Epithelial cell of proximal tubule (primary cell): ENCODE results near the gene SLC26A8. TPM values are rescaled to one million over a fixed set of nuclear protein-coding genes. Genes with fewer than 3 reads are reported as not detected.

ENCODE experiments used
- DNase-seq: peaks from one replicate; pipeline ENCODE4 v3.0.0-alpha.2; 2011; ENCODE audit warnings: low read depth
- H3K4me3 ChIP-seq: 2 replicates; pipeline ENCODE4 v1.5.1; 2011; ENCODE audit warnings: low read depth, mild to moderate bottlenecking, low read length
- CTCF ChIP-seq: conservative IDR thresholded peaks from 2 replicates; pipeline ENCODE4 v1.5.1; 2012; ENCODE audit warnings: low read depth, mild to moderate bottlenecking, low read length
- total RNA-seq: library from RNA; depleted of rRNA; stranded (reverse); fragments of >200 nt; gene quantifications from 2 replicates; pipeline ENCODE4 v1.2.3, GENCODE V29; 2015

Gene SLC26A8
- total RNA-seq, 1 donor from 2014 or later, result not detected

DNA sequence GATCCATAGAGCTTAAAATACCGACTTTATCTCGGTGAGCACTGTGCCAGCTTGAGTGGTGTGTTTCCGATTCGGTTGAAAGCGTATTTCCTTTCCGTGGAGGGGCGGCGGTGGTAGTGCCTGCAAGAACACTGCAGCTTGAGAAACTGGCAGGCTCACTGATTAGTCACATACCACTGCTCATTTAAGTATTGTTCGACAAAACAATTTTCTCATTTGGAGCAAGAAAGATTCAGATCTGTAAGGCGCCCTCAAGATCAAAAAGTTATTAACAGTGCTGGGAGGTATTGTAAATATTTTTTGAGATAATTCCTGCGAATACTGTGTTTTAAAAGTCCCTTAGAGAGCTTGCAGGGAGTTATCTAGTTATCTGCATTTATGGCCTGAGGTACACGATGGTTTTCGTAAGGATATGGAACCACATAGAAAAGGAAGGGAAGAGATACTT is 4.5 kb upstream of the SLC26A8 start:
- DNase-seq, result peak; percentile 63
- no peak for TF ChIP-seq CTCF
- H3K4me3 ChIP-seq, result peak overlapping the region; percentile 66

DNA sequence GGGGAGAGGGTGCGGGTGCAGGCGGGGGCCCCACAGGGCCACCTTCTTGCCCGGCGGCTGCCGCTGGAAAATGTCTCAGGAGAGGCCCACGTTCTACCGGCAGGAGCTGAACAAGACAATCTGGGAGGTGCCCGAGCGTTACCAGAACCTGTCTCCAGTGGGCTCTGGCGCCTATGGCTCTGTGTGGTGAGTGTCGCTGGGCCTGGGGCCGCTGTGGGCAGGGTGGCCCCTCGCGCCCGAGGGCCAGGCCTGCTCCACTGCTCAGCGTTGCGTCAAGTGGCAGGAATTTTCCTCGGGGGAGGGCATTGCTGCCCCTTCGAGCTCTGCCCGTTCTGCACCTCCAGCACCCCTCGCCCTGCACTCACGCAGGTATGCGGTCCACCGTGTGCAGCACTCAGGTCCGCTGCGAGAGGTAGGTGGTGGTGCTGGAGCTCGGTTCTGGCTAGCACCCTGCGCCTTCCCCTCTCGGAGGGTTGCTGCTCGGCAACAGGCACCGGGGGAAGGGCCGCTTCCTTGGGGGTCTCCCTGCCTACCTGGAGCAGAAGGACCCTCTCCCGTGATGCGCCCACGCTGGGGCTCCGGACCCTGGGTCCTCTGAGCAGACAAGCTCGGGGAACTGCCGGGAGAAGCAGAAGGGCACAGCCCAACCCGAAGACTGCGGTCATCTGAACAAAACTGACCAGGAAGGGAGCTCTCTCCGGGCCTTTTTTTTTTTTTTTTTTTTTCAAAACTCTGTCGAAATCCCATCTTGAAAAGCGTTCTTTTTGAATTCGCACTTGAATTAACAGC is 3.8 kb upstream of the SLC26A8 start:
- TF ChIP-seq CTCF, result no peak
- no peak for DNase-seq
- H3K4me3 ChIP-seq, result peak overlapping the region; percentile 66

DNA sequence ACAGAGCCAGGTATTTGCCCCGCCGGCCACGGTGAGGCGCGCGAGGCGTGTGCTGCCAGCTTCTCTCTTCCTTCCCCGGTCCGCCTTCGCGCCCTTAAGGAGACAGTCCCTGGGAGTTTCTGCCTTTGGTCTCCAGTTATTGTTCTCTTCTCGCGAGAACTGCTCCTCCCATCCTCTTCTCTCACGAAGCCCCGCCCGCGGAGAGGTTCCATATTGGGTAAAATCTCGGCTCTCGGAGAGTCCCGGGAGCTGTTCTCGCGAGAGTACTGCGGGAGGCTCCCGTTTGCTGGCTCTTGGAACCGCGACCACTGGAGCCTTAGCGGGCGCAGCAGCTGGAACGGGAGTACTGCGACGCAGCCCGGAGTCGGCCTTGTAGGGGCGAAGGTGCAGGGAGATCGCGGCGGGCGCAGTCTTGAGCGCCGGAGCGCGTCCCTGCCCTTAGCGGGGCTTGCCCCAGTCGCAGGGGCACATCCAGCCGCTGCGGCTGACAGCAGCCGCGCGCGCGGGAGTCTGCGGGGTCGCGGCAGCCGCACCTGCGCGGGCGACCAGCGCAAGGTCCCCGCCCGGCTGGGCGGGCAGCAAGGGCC is 3.2 kb upstream of the SLC26A8 start, which contains the start of gene MAPK14:
MAPK14 (plus strand) TSS at position 308 of the 587 bp plus-strand sequence. CDS start 350 bp downstream, outside the sequence.
- H3K4me3 ChIP-seq, result peak within 1 kb of the TSS; percentile 66
- peak; percentile 98 for DNase-seq
- peak; percentile 89 for TF ChIP-seq CTCF

GRCh38 chr6:36025932-36026327 is 1.5 kb upstream of the SLC26A8 start:
- DNase-seq, result no peak
- no peak overlapping the region for H3K4me3 ChIP-seq
- TF ChIP-seq CTCF, result no peak

DNA sequence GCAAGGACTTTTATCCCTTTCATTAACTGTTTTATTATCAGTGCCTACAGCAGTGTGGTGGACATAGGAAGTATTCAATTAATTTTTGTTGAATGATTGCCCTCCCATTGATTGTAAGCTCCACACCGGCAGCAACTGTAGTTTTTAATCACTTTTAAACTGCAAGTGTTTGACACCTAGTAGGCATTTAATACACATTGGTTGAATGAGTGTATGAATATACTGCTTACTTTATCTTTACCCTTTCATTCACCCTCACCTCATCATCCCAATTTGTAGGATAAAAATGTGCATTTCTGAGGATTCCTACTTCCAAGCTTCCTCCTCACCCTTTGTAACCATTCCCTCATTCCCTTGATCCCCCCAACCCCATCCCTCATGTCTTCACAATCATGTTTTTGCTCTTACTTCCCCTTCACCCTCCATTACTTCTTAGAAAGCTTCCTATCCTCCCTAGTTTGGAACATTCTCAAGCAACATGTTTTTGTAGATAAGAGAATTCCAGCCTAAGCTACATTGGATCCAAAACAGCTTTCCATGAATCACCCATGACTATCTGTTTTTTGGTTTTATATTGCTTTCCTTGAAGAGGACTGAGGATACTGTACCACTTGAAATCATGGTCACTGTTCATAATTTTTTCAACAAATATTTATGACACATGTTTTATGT is 955 bp upstream of the SLC26A8 start:
- no peak for TF ChIP-seq CTCF
- no peak for DNase-seq
- no peak overlapping the region for H3K4me3 ChIP-seq

GRCh38 chr6:36020154-36020553 is 4.3 kb downstream of the SLC26A8 start:
- no peak for DNase-seq
- no peak for TF ChIP-seq CTCF
- no peak overlapping the region for H3K4me3 ChIP-seq
